Fibroblast of mammary gland (primary cell): ENCODE measurements around the gene TKTL1.

Source experiments
- DNase-seq: peaks from one replicate; pipeline ENCODE4 v3.0.0-alpha.2; 2010; ENCODE audit warnings: low read depth
- H3K4me3 ChIP-seq: 2 replicates; pipeline ENCODE4 v1.5.1; 2011; ENCODE audit warnings: low read depth, mild to moderate bottlenecking, low read length, moderate library complexity; ENCODE audit not compliant: control insufficient read depth
- CTCF ChIP-seq: conservative IDR thresholded peaks from 2 replicates; pipeline ENCODE4 v1.5.1; 2011; ENCODE audit warnings: low read depth, low read length, inconsistent platforms; ENCODE audit not compliant: control insufficient read depth, insufficient read depth

Gene TKTL1

GRCh38 chrX:154325541-154325940 is 29.9 kb downstream of the TKTL1 start:
- no peak for DNase-seq
- TF ChIP-seq CTCF = no peak
- no peak overlapping the region for H3K4me3 ChIP-seq

DNA sequence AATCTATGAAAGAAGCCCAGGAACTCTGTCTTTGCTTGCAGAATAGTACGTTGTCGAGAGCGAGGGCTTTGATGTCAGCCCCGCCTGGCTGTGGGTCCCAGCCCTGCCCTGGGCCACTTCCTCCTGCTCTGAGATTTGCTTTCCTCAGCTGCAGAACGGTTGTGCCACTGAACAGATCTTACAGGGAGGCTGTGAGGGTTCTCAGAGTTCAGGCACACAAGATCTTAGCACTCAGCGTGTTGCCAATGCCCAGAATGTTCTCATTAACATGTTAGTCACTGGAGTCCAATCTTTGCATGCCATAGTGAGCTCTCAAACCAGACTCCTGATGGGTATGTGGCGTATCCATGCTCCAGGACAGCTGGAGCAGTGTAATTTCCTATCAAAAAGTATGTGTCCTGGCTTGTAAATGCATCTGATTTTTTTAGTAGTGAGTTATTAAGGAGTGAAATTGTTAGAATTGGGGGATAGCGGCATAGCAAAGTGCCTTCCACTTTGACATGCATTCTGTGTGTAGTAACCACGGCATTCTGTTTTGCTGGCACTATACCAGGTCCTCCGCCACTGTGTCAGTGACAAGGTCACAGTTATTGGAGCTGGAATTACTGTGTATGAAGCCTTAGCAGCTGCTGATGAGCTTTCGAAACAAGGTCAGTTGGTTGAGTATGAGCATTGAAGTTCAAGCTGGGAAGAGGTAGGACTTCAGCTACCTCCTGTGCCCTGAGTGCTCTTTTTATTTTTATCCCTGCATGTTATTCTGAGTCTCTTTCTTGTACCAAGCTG is 31.6 kb downstream of the TKTL1 start:
- no peak overlapping the region for H3K4me3 ChIP-seq
- no peak for DNase-seq
- no peak for TF ChIP-seq CTCF

- no peak for DNase-seq
- H3K4me3 ChIP-seq = no peak overlapping the region
- no peak for TF ChIP-seq CTCF
Measured at GRCh38 chrX:154328646-154329045, 33.1 kb downstream of the TKTL1 start.

- no peak for DNase-seq
- H3K4me3 ChIP-seq = no peak overlapping the region
- no peak for TF ChIP-seq CTCF
Measured at GRCh38 chrX:154329294-154329693, 33.7 kb downstream of the TKTL1 start.

DNA sequence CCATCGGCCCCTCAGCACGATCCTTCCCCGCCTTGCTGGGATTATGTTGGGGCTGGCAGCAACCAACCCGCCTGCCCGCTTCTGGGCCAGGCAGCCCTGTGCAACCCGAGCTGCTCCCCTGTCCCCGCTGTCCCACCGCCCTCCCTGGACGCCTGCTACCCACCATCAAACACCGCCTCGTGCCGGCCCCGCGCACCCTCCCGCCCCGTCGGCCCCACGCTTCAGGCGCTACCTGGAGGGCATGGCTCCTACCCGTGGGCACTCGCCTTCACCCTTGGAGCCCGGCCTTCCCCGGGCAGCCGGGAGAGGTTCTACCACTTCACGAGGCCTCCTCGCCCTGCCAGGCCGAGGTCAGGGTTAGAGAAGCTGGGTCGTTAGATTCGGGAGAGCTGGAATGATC is 37.0 kb downstream of the TKTL1 start:
- no peak for TF ChIP-seq CTCF
- DNase-seq = no peak
- H3K4me3 ChIP-seq = no peak overlapping the region

DNA sequence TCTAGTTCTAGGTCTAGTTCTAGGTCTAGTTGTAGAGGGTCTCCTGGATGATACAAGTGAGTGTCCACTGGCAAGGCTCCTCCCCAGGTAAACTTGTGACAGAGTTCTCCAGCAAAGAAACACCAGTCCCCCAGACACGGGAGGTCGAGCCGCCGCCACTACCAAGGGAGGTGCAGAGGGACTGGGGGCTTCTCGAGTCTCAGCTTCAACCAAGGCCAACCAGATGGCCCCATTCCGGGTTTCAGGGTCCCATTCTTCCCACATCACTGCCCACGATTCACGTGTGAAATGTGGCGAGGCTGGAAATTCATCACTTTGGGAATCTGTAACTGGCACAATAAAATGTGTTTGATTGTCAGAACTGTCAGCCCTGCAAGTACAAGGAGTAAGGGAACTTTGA is 37.5 kb downstream of the TKTL1 start:
- no peak for TF ChIP-seq CTCF
- H3K4me3 ChIP-seq = no peak overlapping the region
- no peak for DNase-seq
